H1 (cell line): Measurements from ENCODE around the gene TEF. TPM values are rescaled to one million over a fixed set of nuclear protein-coding genes. Genes with fewer than 3 reads are reported as not detected.

Experiments
- CTCF ChIA-PET: fragments of 300-600 bp; sonication (Branson Sonifier 250); formaldehyde crosslinking; loops from one replicate; lab custom pipeline; 2021; ENCODE audit not compliant: partially characterized antibody; lab: Charles Lee
- POLR2A ChIA-PET: fragments of 300-600 bp; sonication (Branson Sonifier 250); formaldehyde crosslinking; loops from one replicate; lab custom pipeline; 2021; ENCODE audit warnings: inconsistent platforms; ENCODE audit not compliant: partially characterized antibody; lab: Charles Lee
- DNase-seq, 2 experiments: peaks; one replicate each; pipeline versions ENCODE4 v3.0.0 to v3.0.0-alpha.2; 2010 to 2022; ENCODE audit warnings: low spot score in 2 of 2, low read depth in 1 of 2, mixed read lengths in 1 of 2
- FAIRE-seq: peaks from 2 replicates; lab custom pipeline; 2011; peaks lifted over from hg19 to GRCh38; lab: Jason Lieb, UNC
- H2AFZ ChIP-seq: 2 replicates; pipeline ENCODE4 v1.8.1; 2012; ENCODE audit warnings: low read length, inconsistent platforms
- H2AK5ac ChIP-seq: 2 replicates; pipeline ENCODE4 v1.6.1; 2013; ENCODE audit warnings: low read depth, low read length
- H2BK120ac ChIP-seq: replicated peaks from 2 replicates; pipeline ENCODE3; 2013; ENCODE audit warnings: low read depth, low read length, inconsistent platforms
- H2BK12ac ChIP-seq: 2 replicates; pipeline ENCODE4 v1.6.1; 2013; ENCODE audit warnings: low read depth, low read length
- H2BK15ac ChIP-seq: 2 replicates; pipeline ENCODE4 v1.6.1; 2013; ENCODE audit warnings: low read length
- H2BK20ac ChIP-seq: 2 replicates; pipeline ENCODE4 v1.6.1; 2013; ENCODE audit warnings: low read length
- H2BK5ac ChIP-seq: 2 replicates; pipeline ENCODE4 v1.6.1; 2013; ENCODE audit warnings: low read depth, low read length
- H3K14ac ChIP-seq: 2 replicates; pipeline ENCODE4 v1.6.1; 2013; ENCODE audit warnings: inconsistent platforms; ENCODE audit not compliant: insufficient read length
- H3K18ac ChIP-seq: 2 replicates; pipeline ENCODE4 v1.6.1; 2013; ENCODE audit warnings: low read length; ENCODE audit errors: extremely low read depth
- H3K23ac ChIP-seq: 2 replicates; pipeline ENCODE4 v1.6.1; 2013; ENCODE audit warnings: inconsistent platforms; ENCODE audit not compliant: insufficient read length
- H3K23me2 ChIP-seq: 2 replicates; pipeline ENCODE4 v1.6.1; 2013; ENCODE audit warnings: low read depth, low read length
- H3K27ac ChIP-seq: 2 replicates; pipeline ENCODE4 v1.6.1; 2011; ENCODE audit warnings: low read depth, low read length, inconsistent platforms
- H3K27me3 ChIP-seq, 4 experiments: replicated peaks in 1 of 4; 1 replicate in 1 of 4; 2 replicates in 3 of 4; pipeline versions ENCODE4 v1.6.1 to v1.8.1; 2011 to 2013; ENCODE audit warnings: low read length in 3 of 4, mild to moderate bottlenecking in 3 of 4, inconsistent platforms in 2 of 4, mixed read lengths in 2 of 4, moderate library complexity in 1 of 4; ENCODE audit not compliant: control insufficient read depth in 3 of 4, insufficient read depth in 3 of 4; ENCODE audit errors: extremely low read depth in 1 of 4
- H3K36me3 ChIP-seq, 4 experiments: 2 replicates each; pipeline versions ENCODE4 v1.6.1 to v1.8.1; 2011 to 2013; ENCODE audit warnings: mild to moderate bottlenecking in 4 of 4, low read length in 3 of 4, moderate library complexity in 2 of 4, control low read depth in 1 of 4, inconsistent platforms in 1 of 4; ENCODE audit not compliant: insufficient read depth in 4 of 4, control insufficient read depth in 2 of 4
- H3K4ac ChIP-seq: replicated peaks from 2 replicates; pipeline ENCODE3; 2013; ENCODE audit warnings: low read length, low read depth, mixed read lengths, inconsistent platforms; ENCODE audit not compliant: insufficient read length
- H3K4me1 ChIP-seq, 4 experiments: replicated peaks in 1 of 4; 1 replicate in 1 of 4; 2 replicates in 3 of 4; pipeline versions ENCODE4 v1.6.1 to v1.8.1; 2011 to 2013; ENCODE audit warnings: low read length in 3 of 4, inconsistent platforms in 2 of 4, mixed read lengths in 1 of 4; ENCODE audit not compliant: insufficient read depth in 4 of 4, control insufficient read depth in 3 of 4
- H3K4me2 ChIP-seq, 2 experiments: 2 replicates each; pipeline versions ENCODE4 v1.6.1 to v1.8.1; 2011 to 2013; ENCODE audit warnings: low read depth in 2 of 2, low read length in 2 of 2, control low read depth in 1 of 2, inconsistent platforms in 1 of 2, mild to moderate bottlenecking in 1 of 2; ENCODE audit not compliant: insufficient read depth in 1 of 2
- H3K4me3 ChIP-seq, 4 experiments: fragments of 200-600, 300-600 bp in 1 of 4; sonication (generic), shearing (Covaris generic), sonication (Bioruptor Twin) in 1 of 4; 2 replicates each; pipeline versions ENCODE4 v1.5.1 to v1.8.1; 2011 to 2016; ENCODE audit warnings: low read length in 4 of 4, low read depth in 3 of 4, control low read depth in 2 of 4, inconsistent platforms in 2 of 4, mild to moderate bottlenecking in 2 of 4, mixed read lengths in 1 of 4, moderate library complexity in 1 of 4; ENCODE audit not compliant: insufficient read depth in 2 of 4; ENCODE audit errors: extremely low read depth in 1 of 4
- H3K56ac ChIP-seq: replicated peaks from 2 replicates; pipeline ENCODE3; 2013; ENCODE audit warnings: low read depth, mild to moderate bottlenecking, mixed read lengths, low read length, inconsistent platforms; ENCODE audit not compliant: insufficient read length
- H3K79me1 ChIP-seq: 2 replicates; pipeline ENCODE4 v1.6.1; 2013; ENCODE audit warnings: low read depth, low read length, control low read depth
- H3K79me2 ChIP-seq, 2 experiments: 2 replicates each; pipeline versions ENCODE4 v1.6.1 to v1.8.1; 2012 to 2013; ENCODE audit warnings: low read length in 2 of 2, mild to moderate bottlenecking in 2 of 2, inconsistent platforms in 1 of 2; ENCODE audit not compliant: insufficient read depth in 2 of 2, control insufficient read depth in 1 of 2
- H3K9ac ChIP-seq, 4 experiments: replicated peaks in 1 of 4; 1 replicate in 1 of 4; 2 replicates in 3 of 4; pipeline versions ENCODE4 v1.6.1 to v1.8.1; 2011 to 2013; ENCODE audit warnings: low read depth in 3 of 4, low read length in 3 of 4, control low read depth in 2 of 4, mild to moderate bottlenecking in 2 of 4, moderate library complexity in 2 of 4, inconsistent platforms in 1 of 4; ENCODE audit errors: extremely low read depth in 1 of 4
- H3K9me3 ChIP-seq, 2 experiments: 2 replicates each; pipeline versions ENCODE4 v1.6.1 to v1.8.1; 2012 to 2013; ENCODE audit warnings: mild to moderate bottlenecking in 2 of 2, moderate library complexity in 2 of 2, control low read depth in 1 of 2, inconsistent platforms in 1 of 2, low read depth in 1 of 2, low read length in 1 of 2, mixed read lengths in 1 of 2; ENCODE audit not compliant: insufficient read depth in 2 of 2
- H4K20me1 ChIP-seq, 2 experiments: replicated peaks in 1 of 2; 2 replicates each; pipeline versions ENCODE3 to v1.8.1; 2011 to 2013; ENCODE audit warnings: inconsistent platforms in 2 of 2, low read length in 2 of 2, mild to moderate bottlenecking in 1 of 2; ENCODE audit not compliant: insufficient read depth in 2 of 2, control insufficient read depth in 1 of 2
- H4K5ac ChIP-seq: 2 replicates; pipeline ENCODE4 v1.6.1; 2013; ENCODE audit warnings: low read length, low read depth, mixed read lengths, inconsistent platforms; ENCODE audit not compliant: insufficient read length
- H4K8ac ChIP-seq: 2 replicates; pipeline ENCODE4 v1.8.0; 2013; ENCODE audit warnings: mild to moderate bottlenecking, moderate library complexity, low read length, inconsistent platforms; ENCODE audit not compliant: insufficient read depth; ENCODE audit errors: extremely low read depth
- H4K91ac ChIP-seq: replicated peaks from 2 replicates; pipeline ENCODE3; 2013; ENCODE audit warnings: low read length, mixed read lengths, inconsistent platforms; ENCODE audit not compliant: insufficient read length
- BCL11A ChIP-seq, 2 experiments: IDR thresholded peaks; one replicate each; pipeline ENCODE4 v1.6.1; 2011; ENCODE audit warnings: low read depth in 2 of 2, low read length in 2 of 2, mild to moderate bottlenecking in 2 of 2
- CBX8 ChIP-seq: fragments of 300-800, 300-1000 bp; sonication (generic); IDR thresholded peaks from 2 replicates; pipeline ENCODE4 v1.7.1; 2016; ENCODE audit warnings: low read depth, low read length, borderline replicate concordance
- CHD1 ChIP-seq: IDR thresholded peaks from 2 replicates; pipeline ENCODE4 v1.6.1; 2012; ENCODE audit warnings: low read depth, low read length, improper control_type of control experiment
- CREB1 ChIP-seq: IDR thresholded peaks from 2 replicates; pipeline ENCODE4 v1.6.1; 2012; ENCODE audit warnings: inconsistent platforms
- FOSL1 ChIP-seq: IDR thresholded peaks from 2 replicates; pipeline ENCODE4 v1.6.1; 2011; ENCODE audit warnings: mild to moderate bottlenecking, low read depth, low read length, moderate library complexity; ENCODE audit not compliant: insufficient read depth
- GABPA ChIP-seq: IDR thresholded peaks from 2 replicates; pipeline ENCODE4 v1.6.1; 2011; ENCODE audit warnings: mild to moderate bottlenecking, low read length, moderate library complexity, borderline replicate concordance; ENCODE audit not compliant: insufficient read depth
- JUN ChIP-seq: IDR thresholded peaks from 2 replicates; pipeline ENCODE4 v1.6.1; 2011; ENCODE audit warnings: low read depth, mild to moderate bottlenecking, improper control_type of control experiment, low read length
- KDM4A ChIP-seq: IDR thresholded peaks from one replicate; pipeline ENCODE4 v1.7.1; 2012; ENCODE audit warnings: low read depth, mild to moderate bottlenecking, moderate library complexity, low read length, inconsistent platforms; ENCODE audit not compliant: severe bottlenecking
- POU5F1 ChIP-seq: IDR thresholded peaks from 2 replicates; pipeline ENCODE4 v1.6.1; 2011; ENCODE audit warnings: low read depth, mild to moderate bottlenecking, low read length, moderate library complexity
- SIN3A ChIP-seq, 2 experiments: IDR thresholded peaks in 1 of 2; conservative IDR thresholded peaks in 1 of 2; 2 replicates each; pipeline ENCODE4 v1.6.1; 2011 to 2012; ENCODE audit warnings: low read length in 2 of 2, improper control_type of control experiment in 1 of 2, low read depth in 1 of 2, mild to moderate bottlenecking in 1 of 2
- SIRT6 ChIP-seq: IDR thresholded peaks from one replicate; pipeline ENCODE4 v1.7.1; 2012; ENCODE audit warnings: low read length, inconsistent platforms
- SIX5 ChIP-seq: IDR thresholded peaks from 2 replicates; pipeline ENCODE4 v1.6.1; 2011; ENCODE audit warnings: mild to moderate bottlenecking, low read depth, low read length
- SP4 ChIP-seq: IDR thresholded peaks from 2 replicates; pipeline ENCODE4 v1.6.1; 2012; ENCODE audit warnings: low read length, inconsistent platforms
- SRF ChIP-seq: IDR thresholded peaks from 2 replicates; pipeline ENCODE4 v1.6.1; 2011; ENCODE audit warnings: mild to moderate bottlenecking, low read depth, low read length, moderate library complexity
- WGBS, 2 experiments: shearing (Covaris generic) in 1 of 2; methylation state at CpG; one replicate each; pipeline versions ENCODE4 v1.1.6 to v1.1.7; 2013 to 2015; ENCODE audit warnings: low lambda C conversion rate in 2 of 2, mixed read lengths in 2 of 2, inconsistent platforms in 1 of 2, low coverage in 1 of 2, missing lambda C conversion rate in 1 of 2; ENCODE audit not compliant: insufficient replicate concordance in 2 of 2, insufficient coverage in 1 of 2, insufficient read length in 1 of 2; ENCODE audit errors: extremely low coverage in 1 of 2, missing lambda C conversion rate in 1 of 2; 5-methylcytosine and 5-hydroxymethylcytosine counted together
- polyA plus RNA-seq, 7 experiments: library from polyadenylated mRNA; depleted of rRNA in 3 of 7; stranded (reverse) in 5 of 7; unstranded in 2 of 7; fragments of >200 nt in 5 of 7; fragments of 200-250 nt in 2 of 7; gene quantifications; 1 replicate in 5 of 7; 2 replicates in 1 of 7; 4 replicates in 1 of 7; pipeline versions ENCODE4 v1.2.1 to v1.2.3, GENCODE V29; 2011 to 2013; ENCODE audit warnings: missing spikeins in 2 of 7, mixed read lengths in 2 of 7
- total RNA-seq: library from RNA; stranded (reverse); fragmentation: NEBNext Ultra II Directional; extraction: Animal tissue kit (Norgen Biotek cat#: 25700); gene quantifications from 2 replicates; pipeline ENCODE4 v1.2.1, GENCODE V29; 2021

Gene TEF
- total and polyA plus RNA-seq, 2 of the 8 experiments (the other 6 are each of a cell fraction or from before 2014, with no cell fraction given) = 7.4 to 9.0 TPM

DNA sequence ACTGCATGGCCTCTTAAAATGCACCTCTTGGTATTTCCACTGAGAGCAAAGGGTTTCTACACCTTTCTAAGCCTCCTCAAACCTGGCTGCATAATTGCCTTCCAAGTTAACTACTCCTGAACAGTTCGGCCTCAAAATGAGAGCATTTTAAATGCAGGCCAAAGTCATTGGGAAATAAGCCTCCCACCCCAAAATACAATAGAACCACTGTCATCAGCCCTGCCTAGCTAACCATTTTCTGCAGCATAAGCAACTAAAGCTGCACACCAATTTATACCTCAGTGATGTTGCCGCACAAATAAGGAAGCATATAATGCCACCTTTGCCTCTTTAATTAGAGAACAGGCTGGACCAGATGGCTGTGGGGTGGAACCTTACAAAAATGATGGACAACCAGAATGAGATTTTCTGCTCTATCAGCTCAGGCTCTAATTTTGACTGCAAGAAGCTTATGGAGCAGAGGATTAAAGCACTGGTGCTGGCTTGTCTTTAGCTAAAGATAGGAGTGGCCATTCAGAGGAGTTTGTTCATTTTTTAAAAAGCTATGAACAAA, 60.6 kb downstream of the TEF start:
- Histone ChIP-seq H3K27me3 (no peaks in the 10 kb centered on the region), H3K14ac (no peak overlapping the region), H2BK15ac (no peak overlapping the region), H3K23ac (no peak overlapping the region), H3K4me3 (no peak overlapping the region), H4K8ac (no peak overlapping the region), H3K56ac (no peak overlapping the region), H2AFZ (no peak overlapping the region), H3K4me1 (peaks cover 0 to 4% (median 2%) of the 10 kb centered on the region in 4 experiments; a peak in 3 of 7 replicates), H3K79me1 (peaks cover 7% of the 10 kb centered on the region; the same call in 1 of the 2 replicates), H3K23me2 (peaks cover 22% of the 10 kb centered on the region), H4K91ac (no peak overlapping the region), H3K36me3 (peaks cover 4 to 32% (median 8%) of the 10 kb centered on the region in 4 experiments), H2AK5ac (no peak overlapping the region; the same call in 1 of the 2 replicates), H2BK5ac (no peak overlapping the region), H3K9me3 (no peaks in the 10 kb centered on the region), H3K9ac (no peak overlapping the region), H3K27ac (no peak overlapping the region), H4K20me1 (peaks cover 16 to 23% of the 10 kb centered on the region in 2 experiments), H3K18ac (no peak overlapping the region), H3K4me2 (no peak overlapping the region), H3K4ac (no peak overlapping the region), H3K79me2 (peaks cover 23 to 82% of the 10 kb centered on the region in 2 experiments), H4K5ac (no peak overlapping the region), H2BK20ac (no peak overlapping the region), H2BK120ac (no peak overlapping the region), H2BK12ac (no peak overlapping the region)
- ChIA-PET POLR2A (interaction anchor here (0.5 to 28.8 kb wide), 5 partner anchors 14 to 165 kb away, joined by 4 to 887 read pairs (median 7); partner anchors contain the start of genes ACO2 and PHF5A), CTCF (interaction anchor here (0.6 to 1.8 kb wide), 14 partner anchors 9 to 299 kb away, joined by 3 to 9 read pairs (median 4); partner anchors contain the start of gene TEF)
- no peak for DNase-seq
- 85% methylated on average over 2 of the region's 2 CpGs; no CpG with 5 or more reads in 1 of the 2 experiments for WGBS, 2 experiments
- no peak for FAIRE-seq
- TF ChIP-seq FOSL1 = no peak
- TF ChIP-seq SIRT6 = no peak
- no peak for TF ChIP-seq SIN3A (conservative IDR thresholded peaks at IDR 0.05 in 1 of 2, IDR thresholded peaks at IDR 0.05 in 1 of 2; ENCODE audit: low read depth in 1 of 2, low read length in 2 of 2)
- no peak for TF ChIP-seq CBX8
- TF ChIP-seq POU5F1 = no peak
- TF ChIP-seq JUN = no peak
- no peak for TF ChIP-seq SIX5
- TF ChIP-seq GABPA = no peak
- no peak for TF ChIP-seq SRF
- TF ChIP-seq BCL11A (IDR thresholded peaks at IDR 0.05; ENCODE audit: low read depth in 2 of 2, low read length in 2 of 2) = no peak
- no peak for TF ChIP-seq CHD1
- TF ChIP-seq SP4 = no peak
- no peak for TF ChIP-seq CREB1
- TF ChIP-seq KDM4A = no peak
